Gastroesophageal sphincter (tissue), 4 donors: ENCODE data around the gene MMRN2. TPM values are rescaled to one million over a fixed set of nuclear protein-coding genes. Genes with fewer than 3 reads are reported as not detected.
A peak's percentile ranks its signal among the peaks of the same experiment; 100 is the strongest.

Experiments used
- ATAC-seq: fragments of 150-250 bp; one replicate; pipeline ENCODE4 v1.9.1; 2016; ENCODE audit warnings: mild to moderate bottlenecking, moderate library complexity
- H3K27ac ChIP-seq, 4 donors: fragments of 200-600 bp; sonication (generic) in 3 of 4; 1 replicate in 3 of 4; 2 replicates in 1 of 4; pipeline ENCODE4 v1.5.1; 2016 to 2019
- H3K27me3 ChIP-seq: fragments of 200-600 bp; sonication (generic); one replicate; pipeline ENCODE4 v1.5.1; 2019
- H3K36me3 ChIP-seq, 2 donors: fragments of 200-600 bp; sonication (generic); one replicate each; pipeline ENCODE4 v1.5.1; 2019; ENCODE audit warnings: control low read depth in 1 of 2
- H3K4me1 ChIP-seq, 3 donors: fragments of 200-600 bp; sonication (generic); 1 replicate in 2 of 3; 2 replicates in 1 of 3; pipeline ENCODE4 v1.5.1; 2016 to 2019; ENCODE audit warnings: control low read depth in 2 of 3
- H3K4me3 ChIP-seq, 2 donors: fragments of 200-600 bp; sonication (generic); one replicate each; pipeline ENCODE4 v1.5.1; 2019; ENCODE audit warnings: mild to moderate bottlenecking in 1 of 2, moderate library complexity in 1 of 2
- H3K9me3 ChIP-seq, 3 donors: fragments of 200-600 bp; sonication (generic); one replicate each; pipeline ENCODE4 v1.5.1; 2017 to 2019; ENCODE audit warnings: control low read depth in 2 of 3
- EP300 ChIP-seq: sonication (generic); formaldehyde crosslinking; IDR thresholded peaks from one replicate; pipeline ENCODE4 v1.6.1; 2017; ENCODE audit warnings: antibody characterized with exemption, mild to moderate bottlenecking
- POLR2A ChIP-seq, 2 donors: fragments of 450-650 bp; IDR thresholded peaks; one replicate each; pipeline ENCODE4 v1.6.1; 2017; ENCODE audit warnings: antibody characterized with exemption in 2 of 2, mild to moderate bottlenecking in 2 of 2, moderate library complexity in 1 of 2
- POLR2AphosphoS5 ChIP-seq: sonication (generic); formaldehyde crosslinking; IDR thresholded peaks from one replicate; pipeline ENCODE4 v1.6.1; 2017; ENCODE audit warnings: antibody characterized with exemption
- WGBS, 2 donors: methylation state at CpG; one replicate each; pipeline ENCODE4 v1.1.5; 2018; ENCODE audit warnings: low coverage in 1 of 2; 5-methylcytosine and 5-hydroxymethylcytosine counted together
- total RNA-seq, 4 donors: library from RNA; depleted of rRNA; stranded (reverse); fragments of >200 nt; gene quantifications; one replicate each; pipeline ENCODE4 v1.1.0, GENCODE V29; 2016
- TF ChIP-seq, protein P1 (sequence below), 4 experiments: fragments of 200-600 bp in 2 of 4; fragments of 450-650 bp in 2 of 4; sonication (generic) in 1 of 4; IDR thresholded peaks; one replicate each; pipeline ENCODE4 v1.5.1; 2017 to 2019; ENCODE audit warnings: antibody characterized with exemption in 4 of 4, mild to moderate bottlenecking in 2 of 4, moderate library complexity in 2 of 4

MMRN2 gene
- total RNA-seq, 4 donors from 2014 or later: 18.5 to 77.7 (median 42.2) TPM

DNA sequence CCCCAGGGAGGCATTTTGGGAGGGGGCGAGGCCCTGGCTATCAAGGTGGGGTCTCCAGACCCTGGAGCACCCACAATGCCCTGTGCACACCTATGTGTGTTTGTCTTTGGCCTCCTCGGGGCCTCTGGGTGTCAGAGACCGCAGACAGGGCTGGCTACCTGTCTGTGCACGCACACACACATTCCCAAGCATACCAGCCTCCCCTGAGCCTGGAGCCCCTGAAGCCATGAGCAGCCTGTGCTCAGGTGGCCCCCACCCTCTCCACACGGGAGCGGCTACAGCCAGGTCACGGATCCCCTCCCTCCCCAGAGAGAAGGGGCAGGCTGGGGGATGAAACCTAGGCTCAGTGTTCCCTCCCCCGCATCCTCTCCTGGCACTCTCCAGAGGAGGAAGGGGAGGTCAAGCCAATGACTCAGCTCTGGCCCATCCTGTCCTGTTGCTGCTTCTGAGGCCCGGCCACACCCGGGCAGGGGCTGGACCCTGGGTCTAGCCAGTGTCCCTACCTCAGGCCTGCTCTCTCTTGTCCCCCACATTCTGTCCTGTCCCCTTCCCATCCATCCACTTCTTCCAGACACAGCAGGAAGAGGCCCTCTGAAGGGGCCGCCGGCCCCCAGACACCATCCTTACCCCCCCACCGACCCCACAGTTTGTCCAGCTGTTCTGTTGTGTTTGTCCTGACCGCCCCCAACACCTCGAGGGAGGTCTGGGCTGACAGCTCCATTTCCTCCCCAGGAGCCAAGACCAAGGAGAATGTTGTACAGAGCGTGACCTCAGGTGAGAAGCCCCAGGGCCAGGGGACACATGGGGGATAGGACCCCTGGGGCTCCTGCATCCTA is 1.7 kb upstream of the MMRN2 start:
- peaks cover 0 to 71% (median 25%) of the 10 kb centered on the region in 3 donors for H3K4me1 ChIP-seq
- 17% methylated on average over 1 of the region's 16 CpGs; no CpG with 5 or more reads in 1 of the 2 donors for WGBS, 2 donors
- no peaks in the 10 kb centered on the region for H3K27me3 ChIP-seq
- peak; percentile 56 for ATAC-seq
- H3K27ac ChIP-seq: peak overlapping the region in 3 of 4 donors; percentile 79 to 84 (median 80)
- H3K9me3 ChIP-seq: no peaks in the 10 kb centered on the region
- no peaks in the 10 kb centered on the region for H3K36me3 ChIP-seq
- TF ChIP-seq POLR2AphosphoS5 (peak; percentile 59), POLR2A (IDR thresholded peaks at IDR 0.05) (no peak)
- peak overlapping the region in 1 of 2 donors; percentile 44 for H3K4me3 ChIP-seq

DNA sequence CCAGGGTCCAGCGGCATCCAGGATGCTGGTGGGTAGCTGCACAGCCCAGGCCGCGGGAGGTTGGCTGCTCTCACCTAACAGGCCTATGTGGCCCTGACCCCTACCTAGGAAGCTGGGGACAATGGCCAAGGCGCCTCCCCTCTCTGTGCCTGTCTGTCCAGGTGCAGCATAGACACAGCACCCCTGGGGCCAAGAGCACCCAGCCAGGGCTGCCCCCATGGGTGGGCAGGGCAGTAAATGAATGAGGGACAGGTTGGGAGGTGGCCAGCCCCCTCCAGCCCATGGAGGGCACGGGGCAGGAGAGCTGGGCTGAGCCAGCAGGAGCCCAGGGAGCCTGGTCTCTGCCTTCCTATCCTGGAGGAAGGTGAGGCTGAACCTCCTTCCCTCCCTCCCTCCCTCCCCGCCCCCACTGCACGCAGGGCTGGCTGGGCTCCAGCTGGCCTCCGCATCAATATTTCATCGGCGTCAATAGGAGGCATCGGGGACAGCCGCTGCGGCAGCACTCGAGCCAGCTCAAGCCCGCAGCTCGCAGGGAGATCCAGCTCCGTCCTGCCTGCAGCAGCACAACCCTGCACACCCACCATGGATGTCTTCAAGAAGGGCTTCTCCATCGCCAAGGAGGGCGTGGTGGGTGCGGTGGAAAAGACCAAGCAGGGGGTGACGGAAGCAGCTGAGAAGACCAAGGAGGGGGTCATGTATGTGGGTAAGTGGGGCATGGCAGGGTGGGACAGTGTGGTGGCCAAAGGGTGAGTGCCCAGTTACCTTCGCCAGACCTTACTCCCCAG is 893 bp upstream of the MMRN2 start, which contains the start of gene SNCG:
Gene SNCG, plus strand, starts transcription at position 484 of the 785 bp plus-strand sequence. Its CDS starts 99 bp downstream, at position 583.
- Histone ChIP-seq H3K4me3 (peak within 1 kb of the TSS in 1 of 2 donors; percentile 44), H3K27me3 (no peaks in the 10 kb centered on the region), H3K9me3 (no peaks in the 10 kb centered on the region), H3K36me3 (no peaks in the 10 kb centered on the region), H3K4me1 (peaks cover 0 to 78% (median 32%) of the 10 kb centered on the region in 3 donors), H3K27ac (peak within 1 kb of the TSS in 3 of 4 donors; percentile 79 to 84 (median 80))
- no peak for TF ChIP-seq POLR2A (IDR thresholded peaks at IDR 0.05)
- TF ChIP-seq POLR2AphosphoS5: no peak
- TF ChIP-seq, protein P1, sequence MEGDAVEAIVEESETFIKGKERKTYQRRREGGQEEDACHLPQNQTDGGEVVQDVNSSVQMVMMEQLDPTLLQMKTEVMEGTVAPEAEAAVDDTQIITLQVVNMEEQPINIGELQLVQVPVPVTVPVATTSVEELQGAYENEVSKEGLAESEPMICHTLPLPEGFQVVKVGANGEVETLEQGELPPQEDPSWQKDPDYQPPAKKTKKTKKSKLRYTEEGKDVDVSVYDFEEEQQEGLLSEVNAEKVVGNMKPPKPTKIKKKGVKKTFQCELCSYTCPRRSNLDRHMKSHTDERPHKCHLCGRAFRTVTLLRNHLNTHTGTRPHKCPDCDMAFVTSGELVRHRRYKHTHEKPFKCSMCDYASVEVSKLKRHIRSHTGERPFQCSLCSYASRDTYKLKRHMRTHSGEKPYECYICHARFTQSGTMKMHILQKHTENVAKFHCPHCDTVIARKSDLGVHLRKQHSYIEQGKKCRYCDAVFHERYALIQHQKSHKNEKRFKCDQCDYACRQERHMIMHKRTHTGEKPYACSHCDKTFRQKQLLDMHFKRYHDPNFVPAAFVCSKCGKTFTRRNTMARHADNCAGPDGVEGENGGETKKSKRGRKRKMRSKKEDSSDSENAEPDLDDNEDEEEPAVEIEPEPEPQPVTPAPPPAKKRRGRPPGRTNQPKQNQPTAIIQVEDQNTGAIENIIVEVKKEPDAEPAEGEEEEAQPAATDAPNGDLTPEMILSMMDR (IDR thresholded peaks at IDR 0.05): no peak
- no peak for TF ChIP-seq EP300
- ATAC-seq: no peak
- WGBS, 2 donors: 80 to 83% methylated on average over 1 of the region's 22 CpGs

DNA sequence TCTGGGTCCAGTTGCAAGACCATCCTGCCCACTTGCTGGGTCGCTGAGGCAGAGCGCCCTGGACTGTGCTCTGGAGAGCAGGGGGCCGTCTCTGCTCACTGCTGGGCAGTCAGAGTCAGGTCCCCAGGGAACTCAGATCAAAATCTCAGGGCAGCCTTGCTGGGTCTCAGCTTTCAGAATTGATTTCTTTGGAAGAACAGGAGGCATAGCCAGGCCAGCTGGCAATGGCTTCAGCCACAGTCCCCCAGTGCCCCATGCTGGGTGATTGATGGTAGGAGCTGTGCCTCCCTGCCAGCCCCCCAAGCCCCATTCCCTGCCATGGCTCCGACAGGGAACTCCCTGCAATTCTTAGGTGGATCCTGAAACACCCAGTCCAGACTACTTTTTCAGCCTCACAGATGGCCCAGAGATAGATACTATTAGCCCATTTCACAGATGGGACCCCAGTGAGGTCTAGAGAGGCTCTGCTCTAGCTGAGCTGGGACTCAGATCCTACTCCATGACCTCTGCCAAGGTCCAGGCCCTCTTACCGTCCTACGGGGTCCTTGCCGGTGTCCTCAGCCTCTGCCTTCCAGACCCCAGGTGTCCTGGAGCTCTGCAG is 467 bp downstream of the MMRN2 start:
- no peak for ATAC-seq
- Histone ChIP-seq H3K27me3 (no peaks in the 10 kb centered on the region), H3K4me1 (peaks cover 0 to 84% (median 32%) of the 10 kb centered on the region in 3 donors), H3K27ac (peak overlapping the region in 3 of 4 donors; percentile 79 to 84 (median 80)), H3K36me3 (no peaks in the 10 kb centered on the region), H3K4me3 (peak overlapping the region in 1 of 2 donors; percentile 44), H3K9me3 (no peaks in the 10 kb centered on the region)
- no CpG with 5 or more reads among the region's 7 CpGs for WGBS, 2 donors
- TF ChIP-seq, protein P1 (IDR thresholded peaks at IDR 0.05): no peak
- TF ChIP-seq EP300: no peak
- no peak for TF ChIP-seq POLR2A (IDR thresholded peaks at IDR 0.05)
- TF ChIP-seq POLR2AphosphoS5: no peak

DNA sequence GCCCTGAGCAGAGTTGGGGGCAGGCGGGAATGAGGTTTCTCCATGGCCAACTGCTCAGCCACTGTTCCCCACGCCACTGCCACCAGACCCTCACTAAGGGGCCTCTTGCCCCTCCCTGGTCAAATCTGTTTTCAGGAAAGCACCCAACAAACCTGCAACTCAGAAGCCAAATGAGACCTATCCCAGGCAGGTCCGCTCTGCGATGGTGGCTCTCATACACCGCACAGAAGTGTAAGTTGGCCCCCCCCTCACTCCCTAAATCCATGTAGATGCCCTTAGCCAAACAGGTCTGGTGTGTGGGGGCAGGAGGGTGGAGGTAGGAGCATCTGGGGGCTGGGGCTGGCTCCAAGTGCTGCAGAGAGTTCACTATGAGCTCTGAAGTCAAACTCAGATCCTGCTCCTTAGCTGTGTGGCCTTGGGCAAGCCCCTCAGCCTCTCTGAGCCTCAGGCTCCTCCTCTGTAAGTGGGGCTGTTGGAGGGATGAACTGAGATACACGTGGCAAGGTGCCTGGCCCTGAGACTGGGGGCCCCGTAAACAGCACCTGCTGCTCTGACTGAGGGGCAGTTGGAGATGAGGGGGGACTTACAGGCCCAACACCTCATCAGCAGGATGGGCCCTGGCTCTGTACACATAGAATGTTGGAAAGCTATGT is 1.1 kb downstream of the MMRN2 start:
- Histone ChIP-seq H3K4me3 (peak overlapping the region in 1 of 2 donors; percentile 44), H3K4me1 (peaks cover 0 to 84% (median 32%) of the 10 kb centered on the region in 3 donors)

More for the DNA sequence above, 1.1 kb downstream of the MMRN2 start:
- H3K36me3 ChIP-seq: no peaks in the 10 kb centered on the region
- no peak for ATAC-seq
- H3K27ac ChIP-seq: peak overlapping the region in 3 of 4 donors; percentile 79 to 84 (median 80)
- TF ChIP-seq POLR2AphosphoS5 (no peak), POLR2A (IDR thresholded peaks at IDR 0.05) (no peak), EP300 (no peak)
- TF ChIP-seq, protein P1 (IDR thresholded peaks at IDR 0.05): no peak
- H3K27me3 ChIP-seq: no peaks in the 10 kb centered on the region
- no peaks in the 10 kb centered on the region for H3K9me3 ChIP-seq
- 30% methylated on average over 2 of the region's 7 CpGs; no CpG with 5 or more reads in 1 of the 2 donors for WGBS, 2 donors
